ENCODE measurements around the gene PSMA3. TPM values are rescaled to one million over a fixed set of nuclear protein-coding genes. Genes with fewer than 3 reads are reported as not detected.

PSMA3 gene
- total and polyA plus RNA-seq, 9 of the 15 experiments (the other 6 are each of a cell fraction or from before 2014, with no cell fraction given), result 129 to 786 (median 319) TPM

GRCh38 chr14:58297762-58298476 lies 53.3 kb downstream of the PSMA3 start (continued):
- TF ChIP-seq YY1 (IDR thresholded peaks at IDR 0.05; ENCODE audit: borderline replicate concordance in 1 of 3, control insufficient read depth in 1 of 3, extremely low read depth in 1 of 3, insufficient read depth in 3 of 3, insufficient read length in 1 of 3, insufficient replicate concordance in 2 of 3, low read depth in 1 of 3, low read length in 2 of 3) (peak; percentile 80 to 93 (median 92)), FOXM1 (IDR thresholded peaks at IDR 0.05; ENCODE audit: low read depth) (peak; percentile 31; the same call in 1 of the 2 replicates), FOXM1 (CRISPR knock-in tag; IDR thresholded peaks at IDR 0.05; ENCODE audit: low read depth) (no peak), PCBP2 (IDR thresholded peaks at IDR 0.05; ENCODE audit: low read depth, low read length, poor library complexity, severe bottlenecking) (no peak), ZNF41 (CRISPR knock-in tag; conservative IDR thresholded peaks at IDR 0.05) (peak; percentile 70; the same call in 1 of the 2 replicates), TCFL5 (CRISPR knock-in tag; conservative IDR thresholded peaks at IDR 0.05) (peak; percentile 73; the same call in 1 of the 2 replicates), CREB1 (IDR thresholded peaks at IDR 0.05) (no peak), CREB1 (CRISPR knock-in tag; IDR thresholded peaks at IDR 0.05) (no peak), ZNF79 (CRISPR knock-in tag; IDR thresholded peaks at IDR 0.05; ENCODE audit: low read depth) (peak; percentile 76; the same call in 1 of the 2 replicates), PYGO2 (tag; IDR thresholded peaks at IDR 0.05) (peak; percentile 95), NFIC (IDR thresholded peaks at IDR 0.05) (no peak; the same call in 1 of the 2 replicates), MAX (CRISPR knock-in tag; IDR thresholded peaks at IDR 0.05) (no peak), MCM3 (IDR thresholded peaks at IDR 0.05) (no peak), DMBX1 (CRISPR knock-in tag; IDR thresholded peaks at IDR 0.05; ENCODE audit: borderline replicate concordance) (peak; percentile 94; the same call in 1 of the 2 replicates), MNT (conservative IDR thresholded peaks at IDR 0.05) (peak; percentile 51 to 73; a peak in 3 of 4 replicates), ILK (tag; IDR thresholded peaks at IDR 0.05; ENCODE audit: borderline replicate concordance, low read depth) (no peak; the same call in 1 of the 2 replicates), ZNF165 (CRISPR knock-in tag; IDR thresholded peaks at IDR 0.05; ENCODE audit: borderline replicate concordance) (peak; percentile 84; the same call in 1 of the 2 replicates), TSHZ1 (CRISPR knock-in tag; IDR thresholded peaks at IDR 0.05) (peak; percentile 36; the same call in 1 of the 2 replicates), TAF9B (IDR thresholded peaks at IDR 0.05; ENCODE audit: partially characterized antibody) (peak; percentile 85), ATF3 (IDR thresholded peaks at IDR 0.05) (peak; percentile 58; the same call in 1 of the 2 replicates), ATF3 (CRISPR knock-in tag; conservative IDR thresholded peaks at IDR 0.05) (no peak)

Measured in K562 (cell line).